CD8-positive, alpha-beta memory T cell (primary cell): ENCODE measurements around the gene SYNE1. TPM values are rescaled to one million over a fixed set of nuclear protein-coding genes. Genes with fewer than 3 reads are reported as not detected.

ENCODE experiments used
- CTCF ChIA-PET: fragments of 350-600 bp; sonication (Branson Sonifier 250); formaldehyde crosslinking; loops from one replicate; lab custom pipeline; 2021; ENCODE audit warnings: antibody characterized with exemption; lab: Charles Lee
- POLR2A ChIA-PET: fragments of 350-600 bp; sonication (Branson Sonifier 250); formaldehyde crosslinking; loops from one replicate; lab custom pipeline; 2021; ENCODE audit warnings: antibody characterized with exemption; lab: Charles Lee
- DNase-seq, 5 donors: peaks; one replicate each; pipeline versions ENCODE4 v3.0.0 to v3.0.0-alpha.2; 2020 to 2022; ENCODE audit warnings: mixed read lengths in 1 of 5
- H3K27ac ChIP-seq: one replicate; pipeline ENCODE4 v1.7.0; 2013; ENCODE audit warnings: low read depth, mild to moderate bottlenecking, low read length, moderate library complexity
- H3K27me3 ChIP-seq: 2 replicates; pipeline ENCODE4 v1.7.0; 2013; ENCODE audit warnings: low read length, mild to moderate bottlenecking; ENCODE audit not compliant: insufficient read depth, poor library complexity, severe bottlenecking
- H3K36me3 ChIP-seq: 2 replicates; pipeline ENCODE4 v1.7.0; 2013; ENCODE audit warnings: mild to moderate bottlenecking, low read length, moderate library complexity; ENCODE audit not compliant: insufficient read depth
- H3K4me1 ChIP-seq: 2 replicates; pipeline ENCODE4 v1.7.0; 2013; ENCODE audit warnings: mild to moderate bottlenecking, low read length, moderate library complexity; ENCODE audit not compliant: insufficient read depth
- H3K4me3 ChIP-seq: 2 replicates; pipeline ENCODE4 v1.7.0; 2013; ENCODE audit warnings: mild to moderate bottlenecking, low read length
- H3K9me3 ChIP-seq: 2 replicates; pipeline ENCODE4 v1.7.0; 2013; ENCODE audit warnings: mild to moderate bottlenecking, low read length
- H3K27ac Mint-ChIP-seq, 8 donors: one replicate each; pipeline ENCODE4 v1.8.0; 2020 to 2021; ENCODE audit warnings: mixed read lengths in 8 of 8, mild to moderate bottlenecking in 6 of 8, inconsistent platforms in 3 of 8, moderate library complexity in 3 of 8
- H3K27me3 Mint-ChIP-seq, 2 donors: one replicate each; pipeline ENCODE4 v1.8.0; 2020 to 2021; ENCODE audit warnings: mixed read lengths in 2 of 2, mild to moderate bottlenecking in 1 of 2, moderate library complexity in 1 of 2
- H3K36me3 Mint-ChIP-seq, 3 donors: one replicate each; pipeline ENCODE4 v1.8.0; 2020 to 2021; ENCODE audit warnings: mixed read lengths in 3 of 3, inconsistent platforms in 1 of 3, mild to moderate bottlenecking in 1 of 3
- H3K4me1 Mint-ChIP-seq, 3 donors: one replicate each; pipeline ENCODE4 v1.8.0; 2020 to 2021; ENCODE audit warnings: mixed read lengths in 3 of 3, inconsistent platforms in 1 of 3, mild to moderate bottlenecking in 1 of 3
- H3K4me3 Mint-ChIP-seq, 7 donors: one replicate each; pipeline ENCODE4 v1.8.0; 2020 to 2021; ENCODE audit warnings: mixed read lengths in 7 of 7, mild to moderate bottlenecking in 6 of 7, moderate library complexity in 4 of 7, inconsistent platforms in 2 of 7
- H3K9me3 Mint-ChIP-seq, 5 donors: one replicate each; pipeline ENCODE4 v1.8.0; 2020 to 2022; ENCODE audit warnings: mixed read lengths in 5 of 5, mild to moderate bottlenecking in 3 of 5, moderate library complexity in 2 of 5, inconsistent platforms in 1 of 5
- polyA plus RNA-seq: library from polyadenylated mRNA; unstranded; fragments of 300-500 nt; fragmentation: Illumina TruSeq; gene quantifications from one replicate; pipeline ENCODE4 v1.2.3, GENCODE V29; 2021
- total RNA-seq, 2 experiments: library from RNA; stranded (reverse); gene quantifications; one replicate each; pipeline ENCODE4 v1.2.3, GENCODE V29; 2021

SYNE1 gene
- total and polyA plus RNA-seq, 3 experiments from 2014 or later, result 41.0 to 79.0 (median 48.4) TPM

DNA sequence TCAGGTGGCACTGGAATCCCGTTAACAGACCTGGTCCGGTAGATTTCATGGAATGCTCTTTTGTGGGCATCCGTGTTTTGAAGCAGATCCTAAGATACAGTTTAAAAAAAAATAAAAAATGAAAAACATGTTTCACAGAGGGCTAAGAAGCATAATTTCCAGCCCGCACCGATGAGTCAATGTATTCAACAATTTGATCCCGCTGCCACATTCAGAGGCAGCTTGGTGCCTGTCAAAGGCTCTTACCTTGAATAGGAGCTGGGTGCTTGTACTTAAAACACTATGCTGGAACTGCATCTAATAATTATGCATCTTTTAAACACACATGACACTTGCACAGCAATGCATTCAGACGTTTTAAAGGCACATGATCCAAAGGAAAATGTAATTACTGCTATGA, 164.8 kb downstream of the SYNE1 start:
- no peaks in the 10 kb centered on the region for H3K27me3 ChIP-seq
- no peak for DNase-seq

DNA sequence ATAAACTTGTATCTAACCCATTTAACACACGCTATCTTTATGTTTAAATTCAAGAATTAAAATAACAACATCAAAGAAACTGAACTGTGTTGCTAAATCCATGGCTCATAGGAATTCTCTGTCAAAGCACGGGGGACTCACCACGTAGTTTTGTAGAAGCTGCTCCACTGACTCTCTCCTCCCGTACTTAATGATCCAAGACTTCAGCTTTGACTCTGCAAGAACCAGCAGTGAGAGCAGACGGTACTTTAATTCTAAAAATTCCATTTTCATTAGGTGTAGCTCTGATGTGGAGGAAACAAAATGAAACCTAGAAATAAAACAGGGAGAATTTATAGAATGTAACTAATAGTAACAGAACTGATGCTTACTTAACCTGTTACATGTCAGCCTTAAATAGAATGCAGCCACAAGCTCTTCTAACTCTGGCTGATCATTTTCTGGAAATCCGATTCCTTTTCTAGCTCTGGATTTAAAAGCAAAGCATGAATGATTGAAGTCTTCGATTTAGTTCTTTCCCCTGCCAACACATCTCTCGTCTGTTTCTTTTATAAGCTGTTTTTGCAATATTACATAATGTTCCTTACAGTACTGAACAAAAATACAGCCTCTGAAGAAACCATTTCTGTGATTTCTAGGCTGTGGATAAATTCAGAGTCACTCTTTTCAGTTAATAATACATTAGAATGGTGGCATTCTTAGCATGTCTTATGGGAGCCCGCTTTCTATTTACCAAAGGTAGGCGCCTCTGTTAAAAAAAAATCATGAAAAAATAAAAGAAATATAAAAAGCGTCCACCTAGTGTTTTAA, 165.5 kb downstream of the SYNE1 start:
- DNase-seq, result no peak
- H3K9me3 Mint-ChIP-seq, result peaks cover 2 to 5% (median 4%) of the 10 kb centered on the region in 5 donors
- CTCF ChIA-PET, result no interaction called here
- POLR2A ChIA-PET, result no interaction called here
- no peaks in the 10 kb centered on the region for H3K27me3 Mint-ChIP-seq
- peaks cover 3% of the 10 kb centered on the region for H3K36me3 ChIP-seq
- H3K4me3 Mint-ChIP-seq, result no peak overlapping the region
- no peak overlapping the region for H3K4me3 ChIP-seq
- peaks cover 0 to 5% (median 0%) of the 10 kb centered on the region in 3 donors for H3K4me1 Mint-ChIP-seq
- H3K9me3 ChIP-seq, result no peaks in the 10 kb centered on the region
- H3K4me1 ChIP-seq, result no peaks in the 10 kb centered on the region
- H3K27me3 ChIP-seq, result no peaks in the 10 kb centered on the region
- H3K27ac Mint-ChIP-seq, result no peak overlapping the region
- H3K36me3 Mint-ChIP-seq, result peaks cover 4 to 22% (median 6%) of the 10 kb centered on the region in 3 donors
- no peak overlapping the region for H3K27ac ChIP-seq

More for the DNA sequence above, 164.8 kb downstream of the SYNE1 start:
- Histone ChIP-seq H3K9me3 (no peaks in the 10 kb centered on the region), H3K4me1 (no peaks in the 10 kb centered on the region), H3K4me3 (no peak overlapping the region), H3K36me3 (peaks cover 3% of the 10 kb centered on the region), H3K27ac (no peak overlapping the region)
- Mint-ChIP-seq H3K9me3 (peaks cover 2 to 5% (median 4%) of the 10 kb centered on the region in 5 donors), H3K4me3 (no peak overlapping the region), H3K27me3 (no peaks in the 10 kb centered on the region), H3K27ac (no peak overlapping the region), H3K36me3 (peaks cover 4 to 22% (median 6%) of the 10 kb centered on the region in 3 donors), H3K4me1 (peaks cover 0 to 5% (median 0%) of the 10 kb centered on the region in 3 donors)
- ChIA-PET POLR2A (no interaction called here), CTCF (no interaction called here)

GRCh38 chr6:152463164-152463563, 174.0 kb downstream of the SYNE1 start:
- H3K9me3 ChIP-seq, result no peaks in the 10 kb centered on the region
- no peak for DNase-seq
- H3K27me3 ChIP-seq, result no peaks in the 10 kb centered on the region
- Mint-ChIP-seq H3K4me1 (peaks cover 4 to 21% (median 13%) of the 10 kb centered on the region in 3 donors), H3K9me3 (no peaks in the 10 kb centered on the region), H3K27ac (no peak overlapping the region), H3K36me3 (peaks cover 9 to 35% (median 11%) of the 10 kb centered on the region in 3 donors), H3K4me3 (peak overlapping the region in 2 of 7 donors; percentile 46 to 56), H3K27me3 (peaks cover 0 to 4% of the 10 kb centered on the region in 2 donors)
- CTCF ChIA-PET, result no interaction called here
- no peak overlapping the region for H3K27ac ChIP-seq
- no peak overlapping the region for H3K4me3 ChIP-seq
- POLR2A ChIA-PET, result no interaction called here
- H3K4me1 ChIP-seq, result no peaks in the 10 kb centered on the region
- no peaks in the 10 kb centered on the region for H3K36me3 ChIP-seq

GRCh38 chr6:152462716-152463115, 174.4 kb downstream of the SYNE1 start:
- no peak overlapping the region for H3K27ac ChIP-seq
- H3K36me3 ChIP-seq, result no peaks in the 10 kb centered on the region
- peaks cover 9 to 35% (median 11%) of the 10 kb centered on the region in 3 donors for H3K36me3 Mint-ChIP-seq
- peaks cover 4 to 21% (median 13%) of the 10 kb centered on the region in 3 donors for H3K4me1 Mint-ChIP-seq
- DNase-seq, result no peak
- ChIA-PET CTCF (no interaction called here), POLR2A (no interaction called here)
- H3K4me3 Mint-ChIP-seq, result peak overlapping the region in 2 of 7 donors; percentile 46 to 56
- no peaks in the 10 kb centered on the region for H3K9me3 ChIP-seq
- no peaks in the 10 kb centered on the region for H3K9me3 Mint-ChIP-seq
- no peak overlapping the region for H3K4me3 ChIP-seq
- no peaks in the 10 kb centered on the region for H3K4me1 ChIP-seq
- H3K27me3 Mint-ChIP-seq, result peaks cover 0 to 4% of the 10 kb centered on the region in 2 donors
- H3K27me3 ChIP-seq, result no peaks in the 10 kb centered on the region
- peak overlapping the region in 2 of 8 donors; percentile 12 to 38 for H3K27ac Mint-ChIP-seq

DNA sequence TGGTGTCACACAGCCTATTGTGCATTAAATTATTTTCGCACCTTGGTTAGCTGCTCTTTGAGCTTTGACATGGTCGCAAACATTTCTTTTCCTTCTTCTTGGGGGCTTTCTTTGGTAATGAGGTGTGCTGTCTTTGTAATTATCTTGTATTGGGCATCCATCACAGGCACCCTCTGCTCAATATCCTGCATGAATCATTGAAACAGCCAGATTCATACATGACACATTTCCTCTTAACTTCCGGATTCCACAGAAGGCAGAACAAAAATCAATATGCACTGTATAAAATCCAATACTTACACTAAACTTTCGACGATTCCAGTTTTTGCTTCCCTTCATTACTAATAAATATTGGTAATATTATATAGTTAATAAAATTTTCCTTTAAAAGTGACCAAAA, 175.6 kb downstream of the SYNE1 start:
- DNase-seq, result no peak
- Mint-ChIP-seq H3K4me3 (no peak overlapping the region), H3K4me1 (peaks cover 4 to 21% (median 13%) of the 10 kb centered on the region in 3 donors), H3K27me3 (peaks cover 0 to 4% of the 10 kb centered on the region in 2 donors), H3K36me3 (peaks cover 9 to 36% (median 13%) of the 10 kb centered on the region in 3 donors), H3K9me3 (no peaks in the 10 kb centered on the region), H3K27ac (no peak overlapping the region)
- H3K4me3 ChIP-seq, result no peak overlapping the region
- no peaks in the 10 kb centered on the region for H3K4me1 ChIP-seq
- no peak overlapping the region for H3K27ac ChIP-seq
- ChIA-PET POLR2A (no interaction called here), CTCF (no interaction called here)
- H3K9me3 ChIP-seq, result no peaks in the 10 kb centered on the region
- no peaks in the 10 kb centered on the region for H3K27me3 ChIP-seq
- no peaks in the 10 kb centered on the region for H3K36me3 ChIP-seq

DNA sequence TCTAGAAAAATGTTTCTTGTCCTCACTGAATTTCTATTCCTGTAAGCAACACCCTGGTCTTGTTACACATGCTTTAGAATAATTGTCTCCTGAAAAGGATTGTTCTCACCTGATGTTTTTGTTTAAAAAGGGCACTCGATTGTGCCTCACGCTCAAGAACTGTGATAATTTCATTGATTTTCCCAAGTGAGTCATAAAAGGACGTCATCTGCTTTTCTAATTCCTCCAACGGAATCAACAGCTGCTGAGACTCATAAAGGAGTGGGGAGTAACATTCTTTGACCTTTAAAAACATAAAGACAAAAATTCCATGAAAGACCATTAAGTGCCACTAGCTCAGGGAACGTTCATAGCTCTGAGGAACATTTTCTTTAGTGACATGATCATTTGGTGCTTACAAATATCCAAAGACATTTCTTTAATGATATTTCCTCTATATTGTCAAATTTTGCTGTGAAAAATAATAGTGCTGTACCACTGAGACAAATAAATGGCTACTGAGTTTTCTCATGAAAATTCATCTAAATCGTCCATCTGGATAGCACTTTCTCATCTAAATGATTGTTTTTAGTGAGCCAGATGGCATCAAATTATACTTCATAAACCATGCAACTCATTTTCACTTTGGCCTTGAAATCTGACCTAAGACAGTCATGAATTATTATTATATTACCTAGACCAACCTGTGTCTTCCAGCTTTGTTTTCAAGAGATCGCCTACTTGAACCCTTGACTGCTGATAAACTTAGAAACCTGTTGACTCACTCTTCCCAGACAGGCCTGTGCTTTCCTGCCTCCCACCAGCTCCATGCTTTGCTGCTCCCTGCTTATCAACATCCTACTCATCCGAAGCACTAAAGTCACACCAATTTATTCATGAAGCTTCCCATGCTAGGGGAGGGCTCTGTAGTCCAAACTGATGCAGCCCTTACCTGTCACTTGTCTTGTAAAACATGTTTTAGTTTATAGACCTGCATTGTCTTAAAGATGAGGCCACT, 178.2 kb downstream of the SYNE1 start:
- H3K36me3 ChIP-seq, result no peaks in the 10 kb centered on the region
- no peak for DNase-seq
- Mint-ChIP-seq H3K36me3 (peaks cover 0 to 25% (median 9%) of the 10 kb centered on the region in 3 donors), H3K4me3 (no peak overlapping the region), H3K27ac (peak overlapping the region in 1 of 8 donors; percentile 7), H3K27me3 (no peaks in the 10 kb centered on the region), H3K9me3 (no peaks in the 10 kb centered on the region), H3K4me1 (peaks cover 4 to 16% (median 13%) of the 10 kb centered on the region in 3 donors)
- ChIA-PET CTCF (no interaction called here), POLR2A (no interaction called here)
- no peaks in the 10 kb centered on the region for H3K9me3 ChIP-seq
- H3K27ac ChIP-seq, result no peak overlapping the region
- no peak overlapping the region for H3K4me3 ChIP-seq
- H3K4me1 ChIP-seq, result no peaks in the 10 kb centered on the region
- no peaks in the 10 kb centered on the region for H3K27me3 ChIP-seq

- POLR2A ChIA-PET, result no interaction called here
- H3K27ac Mint-ChIP-seq, result no peak overlapping the region
Measured at GRCh38 chr6:152457949-152458624, 179.1 kb downstream of the SYNE1 start.

More at GRCh38 chr6:152457949-152458624, 179.1 kb downstream of the SYNE1 start:
- H3K4me3 ChIP-seq, result no peak overlapping the region
- Mint-ChIP-seq H3K4me1 (peaks cover 2 to 10% (median 10%) of the 10 kb centered on the region in 3 donors), H3K36me3 (peaks cover 3 to 30% (median 7%) of the 10 kb centered on the region in 3 donors), H3K4me3 (no peak overlapping the region), H3K9me3 (no peaks in the 10 kb centered on the region), H3K27me3 (no peaks in the 10 kb centered on the region)
- no peaks in the 10 kb centered on the region for H3K4me1 ChIP-seq
- CTCF ChIA-PET, result no interaction called here
- H3K36me3 ChIP-seq, result no peaks in the 10 kb centered on the region
- H3K27me3 ChIP-seq, result no peaks in the 10 kb centered on the region
- no peak overlapping the region for H3K27ac ChIP-seq
- H3K9me3 ChIP-seq, result no peaks in the 10 kb centered on the region
- no peak for DNase-seq
